ENCODE results near the gene SPOCK1.
"Not testable (repeated sequence)": the region's sequence is repeated elsewhere in the genome, so short reads cannot be mapped to it uniquely, and the experiment has no call there.

SPOCK1 gene

DNA sequence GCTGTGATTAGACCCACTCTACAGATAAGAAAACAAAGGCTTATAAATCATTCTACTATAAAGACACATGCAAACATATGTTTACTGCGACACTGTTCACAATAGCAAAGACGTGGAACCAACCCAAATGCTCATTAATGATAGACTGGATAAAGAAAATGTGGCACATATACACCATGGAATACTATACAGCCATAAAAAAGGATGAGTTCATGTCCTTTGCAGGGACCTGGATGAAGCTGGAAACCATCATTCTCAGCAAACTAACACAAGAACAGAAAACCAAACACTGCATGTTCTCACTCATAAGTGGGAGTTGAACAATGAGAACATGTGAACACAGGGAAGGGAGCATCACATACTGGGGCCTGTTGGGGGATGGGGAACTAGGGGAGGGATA lies 240.0 kb downstream of the SPOCK1 start:
- not testable (repeated sequence) for DNase-seq

DNA sequence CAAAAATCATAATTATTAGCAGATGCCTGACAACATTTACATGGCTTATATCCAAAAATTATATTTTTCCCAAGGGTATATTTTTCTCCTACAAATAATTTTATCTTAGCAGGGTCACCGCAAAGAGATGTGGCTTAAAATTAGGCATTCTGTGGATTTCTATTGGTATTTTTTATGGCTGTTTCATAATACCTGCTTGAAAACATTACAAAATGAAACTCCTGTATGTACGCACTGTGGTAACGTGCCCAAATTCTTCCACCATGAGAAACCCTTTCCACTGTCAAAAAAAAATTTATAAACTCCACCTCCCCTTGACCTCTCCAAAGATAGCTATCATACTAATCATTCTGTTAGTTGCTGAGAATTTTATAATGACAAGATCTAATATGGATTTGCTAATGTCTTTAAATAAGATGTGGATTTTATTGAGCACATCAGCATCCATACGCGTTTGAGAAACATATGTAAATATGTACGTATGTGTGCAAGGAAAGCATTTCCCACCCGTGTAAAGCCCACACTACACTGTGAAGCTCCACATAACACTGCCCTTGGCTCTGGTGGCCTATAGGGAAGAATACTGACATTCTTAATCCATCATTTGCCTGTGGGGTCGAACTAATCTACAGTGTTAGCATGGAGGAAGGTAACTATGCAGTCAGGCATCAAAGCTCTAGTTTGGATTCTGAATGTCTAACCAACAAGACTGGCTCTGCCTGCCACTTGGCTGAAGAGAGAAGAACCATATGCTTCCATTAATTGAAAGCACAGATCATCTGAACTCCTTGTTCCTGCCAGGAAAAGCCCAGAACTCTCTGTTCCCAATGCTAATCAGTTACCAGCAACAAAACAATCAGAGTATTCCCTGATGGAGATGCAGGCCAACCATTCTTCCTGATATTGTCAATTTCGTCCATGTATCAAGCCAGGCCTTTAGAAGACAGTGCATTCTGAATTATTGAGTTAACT lies 244.7 kb downstream of the SPOCK1 start:
- no peak for DNase-seq

DNA sequence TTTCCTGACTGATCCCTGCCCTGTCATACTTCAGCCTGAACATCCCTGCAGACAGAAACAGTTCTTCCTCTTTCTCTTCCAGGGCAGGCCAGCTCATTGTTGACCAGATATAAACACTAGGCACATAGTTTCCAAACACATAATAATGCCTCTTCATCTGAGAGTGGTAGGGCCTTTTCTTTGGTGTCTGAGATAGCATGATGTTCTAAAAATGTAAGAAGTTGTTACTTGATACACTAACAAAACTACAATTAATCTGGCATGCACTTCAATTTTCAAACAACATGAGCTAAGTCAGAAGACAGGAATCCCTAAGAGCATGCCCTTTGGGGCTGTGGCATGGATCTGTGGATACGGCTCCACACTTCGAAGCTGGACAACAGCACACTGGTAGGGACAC lies 246.6 kb downstream of the SPOCK1 start:
- no peak for DNase-seq

DNA sequence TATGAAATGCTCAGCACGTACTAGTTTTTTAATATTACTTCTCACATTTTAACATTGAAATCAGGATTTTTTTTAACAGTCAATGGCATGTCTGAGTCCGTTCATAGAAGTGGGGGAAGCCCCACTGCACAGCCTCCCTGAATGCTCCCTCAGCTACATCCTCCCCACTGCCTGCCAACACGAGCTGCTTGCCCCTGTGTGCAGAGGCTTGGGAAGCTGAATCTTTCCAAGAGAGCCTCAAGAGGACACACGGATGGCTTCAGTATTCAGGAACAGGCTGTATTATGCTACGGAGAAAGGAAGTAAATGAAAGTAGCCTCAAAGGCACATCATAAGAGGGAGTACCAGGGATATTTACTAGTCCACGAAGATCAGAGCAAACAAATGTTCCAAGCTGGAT lies 248.7 kb downstream of the SPOCK1 start:
- no peak for DNase-seq

DNA sequence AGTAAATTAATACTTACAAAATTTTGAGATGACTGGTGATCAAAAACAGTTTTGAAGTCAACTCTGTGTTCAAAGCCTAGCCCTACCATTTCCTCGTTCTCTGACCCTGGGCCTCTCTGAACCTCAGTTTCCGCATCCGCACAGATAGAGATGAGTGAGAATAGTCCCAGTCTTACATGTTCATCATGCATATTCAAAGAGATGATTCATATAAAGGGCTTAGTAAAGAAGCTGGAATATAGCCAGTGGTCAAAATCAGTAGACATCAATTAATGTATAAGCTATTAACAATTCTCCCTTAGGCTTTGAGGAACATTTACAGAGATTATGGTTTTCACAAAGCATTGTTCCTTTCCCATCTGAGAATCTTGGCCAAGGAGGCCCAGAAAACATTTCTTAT lies 250.6 kb downstream of the SPOCK1 start:
- DNase-seq: no peak

DNA sequence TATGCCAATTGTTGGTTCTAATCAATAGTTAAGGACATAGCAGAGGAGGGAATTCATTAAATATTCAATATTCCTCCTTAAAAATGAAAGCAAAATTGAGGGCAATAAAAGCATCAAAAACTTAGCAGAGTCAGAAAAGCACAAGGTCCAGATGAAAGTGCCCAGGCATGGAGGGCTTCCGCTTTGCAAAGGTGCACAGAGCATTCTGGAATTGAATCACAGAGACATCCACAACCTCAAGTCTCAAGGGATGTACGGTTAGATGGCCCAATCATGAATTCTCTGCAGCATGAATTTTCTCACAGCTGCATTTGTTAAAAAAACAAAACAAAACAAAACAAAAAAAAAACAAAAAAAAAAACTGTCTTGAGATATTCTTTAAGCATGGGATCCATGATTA lies 253.7 kb downstream of the SPOCK1 start:
- no peak for DNase-seq

DNA sequence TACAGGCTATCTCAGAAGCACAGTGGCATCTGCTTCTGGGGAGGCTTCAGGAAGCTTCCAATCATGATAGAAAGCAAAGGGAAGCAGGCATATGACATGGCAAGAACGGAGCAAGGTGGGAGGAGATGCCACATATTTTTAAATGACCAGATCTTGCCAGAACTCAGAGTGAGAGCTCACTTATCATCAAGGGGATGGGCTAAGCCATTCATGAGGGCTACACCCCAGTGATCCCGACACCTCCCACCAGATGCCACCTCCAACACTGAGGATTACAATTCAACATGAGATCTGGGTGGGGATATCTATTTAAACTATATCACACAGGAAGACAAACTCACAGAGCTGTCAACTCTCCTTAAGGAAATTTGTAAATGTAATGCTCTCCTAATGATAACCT lies 258.8 kb downstream of the SPOCK1 start:
- no peak for DNase-seq

DNA sequence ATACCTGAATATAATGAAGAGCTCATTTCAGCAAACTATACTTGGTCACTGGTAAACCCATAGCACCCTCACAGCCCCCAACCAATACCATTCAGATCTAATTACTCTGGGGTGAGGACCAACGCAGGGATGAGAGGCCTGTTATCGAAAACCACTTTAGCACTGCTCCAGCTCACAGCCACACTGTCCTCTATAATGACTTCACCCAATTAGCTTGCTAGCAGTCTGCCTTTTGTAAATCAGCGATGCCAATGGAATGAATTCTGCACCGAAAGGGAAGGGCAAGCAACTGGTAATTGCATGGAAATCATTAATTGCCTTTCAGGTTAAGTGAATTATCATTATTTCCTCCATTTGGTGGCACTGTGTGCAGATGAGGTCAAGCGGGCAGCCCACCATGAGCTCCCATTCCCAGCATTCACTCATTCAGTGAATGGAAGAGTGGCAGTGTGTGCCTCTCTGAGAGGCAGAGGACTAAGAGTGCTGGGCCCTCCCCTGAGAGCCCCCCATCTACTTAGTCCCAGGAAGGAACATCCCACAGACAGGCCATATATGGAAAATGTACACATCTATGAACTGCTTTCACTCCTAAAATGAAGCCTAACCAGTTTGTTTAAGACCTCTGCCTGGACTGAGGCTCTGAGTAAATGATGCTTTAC lies 262.1 kb downstream of the SPOCK1 start:
- no peak for DNase-seq

DNA sequence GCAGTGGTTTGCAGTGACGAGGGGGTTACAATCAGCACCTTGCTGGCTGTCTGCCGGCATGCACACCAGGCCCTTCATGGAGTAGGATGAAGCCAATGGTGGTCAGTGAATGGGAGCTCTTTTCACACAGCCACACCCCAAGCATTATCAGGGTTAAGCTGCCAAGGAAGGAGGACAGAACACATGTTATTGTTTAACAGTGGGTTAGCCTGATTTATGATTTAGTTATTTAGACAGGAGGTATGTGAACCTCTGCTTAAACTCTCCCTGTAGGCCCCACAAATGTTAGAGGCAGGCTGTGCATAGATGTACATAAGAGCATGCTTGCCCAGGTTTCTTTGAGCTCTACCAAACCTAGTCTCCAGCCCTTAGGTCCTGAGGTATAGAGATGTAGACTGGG lies 262.9 kb downstream of the SPOCK1 start:
- no peak for DNase-seq

DNA sequence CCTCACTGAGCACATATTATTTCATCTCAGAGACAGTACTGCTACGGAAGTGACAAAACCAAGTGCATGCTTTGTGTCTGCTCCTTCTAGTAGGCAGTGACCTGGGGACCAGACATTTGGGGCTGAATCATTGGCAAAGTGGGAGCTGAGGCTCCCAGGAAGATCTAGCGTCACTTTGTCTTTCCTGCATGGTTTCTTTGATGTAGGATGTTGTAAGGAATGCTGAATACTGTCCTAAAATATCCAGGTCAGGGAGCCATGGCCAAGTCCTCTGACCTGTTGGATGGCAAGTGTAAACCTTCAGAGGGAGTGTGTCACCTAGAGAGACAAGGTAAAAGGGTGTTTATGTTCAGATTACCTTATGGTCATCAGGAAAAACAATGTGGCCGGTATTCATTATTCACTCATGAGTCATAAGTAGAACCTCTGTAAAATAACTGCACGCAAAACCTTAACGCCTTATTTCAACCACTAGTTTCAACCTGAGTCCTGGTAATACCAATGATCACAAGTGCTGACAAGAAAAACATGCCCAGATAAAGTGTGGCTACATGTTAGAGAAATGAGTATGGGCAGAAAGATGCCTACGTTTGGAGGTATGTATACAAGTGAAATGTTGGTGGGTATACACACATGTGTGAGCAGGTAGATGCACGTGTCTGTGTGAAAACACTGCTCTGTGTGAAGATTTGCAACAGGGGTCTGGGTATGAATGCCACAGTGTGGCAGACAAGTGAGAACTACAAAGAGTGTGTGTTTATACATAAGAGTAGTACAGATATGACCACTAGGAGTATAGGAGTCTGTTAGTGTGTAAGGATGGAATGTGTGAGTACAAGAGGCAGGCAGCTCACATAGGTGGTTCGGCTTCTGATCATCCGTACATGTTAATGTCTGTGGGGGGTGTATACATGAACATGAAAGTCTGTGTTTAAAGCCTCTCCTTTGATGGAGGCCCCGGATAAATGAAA lies 263.9 kb downstream of the SPOCK1 start:
- no peak for DNase-seq

DNA sequence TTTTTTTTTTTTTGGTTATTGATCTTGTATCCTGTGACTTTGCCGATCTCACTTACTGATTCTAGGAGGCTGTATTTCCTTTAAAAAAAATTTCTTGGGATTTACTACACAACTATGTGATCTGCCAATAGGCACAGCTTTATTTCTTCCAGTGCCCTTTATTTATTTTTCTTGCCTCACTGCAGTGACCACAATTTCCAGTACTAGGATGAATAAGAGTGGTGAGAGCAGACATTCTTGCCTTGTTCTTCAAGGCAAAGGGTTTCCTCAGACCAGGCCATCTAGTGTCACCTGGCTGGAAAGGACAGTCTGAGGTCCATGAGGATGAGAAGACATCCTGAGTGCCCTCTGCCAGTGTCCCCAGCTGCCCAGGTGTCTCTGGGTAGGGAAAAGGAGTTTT lies 265.4 kb downstream of the SPOCK1 start:
- DNase-seq: no peak

DNA sequence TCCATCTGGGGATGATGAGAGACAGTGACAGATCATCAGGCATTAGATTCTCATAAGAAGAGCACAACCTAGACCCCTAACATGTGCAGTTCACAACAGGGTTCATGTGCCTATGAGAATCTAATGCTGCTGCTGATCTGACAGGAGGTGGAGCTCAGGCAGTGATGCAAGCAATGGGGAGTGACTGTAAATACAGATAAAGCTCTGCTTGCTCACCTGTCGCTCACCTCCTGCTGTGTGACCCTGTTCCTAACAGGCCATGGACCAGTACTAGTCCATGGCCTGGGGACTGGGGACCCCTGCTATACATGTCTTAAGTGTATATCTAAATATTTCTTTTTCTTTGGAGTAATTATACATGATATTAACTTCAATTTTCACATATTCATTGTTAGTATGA lies 265.8 kb downstream of the SPOCK1 start:
- not testable (repeated sequence) for DNase-seq

DNA sequence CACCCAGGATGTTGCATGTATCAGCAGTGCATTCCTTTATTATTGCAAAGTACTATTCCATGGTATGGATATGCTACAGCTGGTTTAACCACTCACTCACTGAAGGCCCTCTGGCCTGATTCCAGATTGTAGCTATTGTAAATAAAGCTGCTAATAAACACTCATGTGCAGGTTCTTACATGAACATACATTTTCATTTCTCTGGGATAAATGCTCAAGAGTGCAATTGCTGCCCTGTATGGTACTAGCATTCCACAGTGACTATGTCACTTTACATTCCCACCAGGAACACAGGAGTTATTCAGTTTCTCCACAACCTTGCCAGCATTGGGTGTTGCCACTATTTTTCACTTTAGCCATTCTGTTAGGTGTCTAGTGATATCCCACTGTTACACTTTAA lies 267.6 kb downstream of the SPOCK1 start:
- DNase-seq: no peak

DNA sequence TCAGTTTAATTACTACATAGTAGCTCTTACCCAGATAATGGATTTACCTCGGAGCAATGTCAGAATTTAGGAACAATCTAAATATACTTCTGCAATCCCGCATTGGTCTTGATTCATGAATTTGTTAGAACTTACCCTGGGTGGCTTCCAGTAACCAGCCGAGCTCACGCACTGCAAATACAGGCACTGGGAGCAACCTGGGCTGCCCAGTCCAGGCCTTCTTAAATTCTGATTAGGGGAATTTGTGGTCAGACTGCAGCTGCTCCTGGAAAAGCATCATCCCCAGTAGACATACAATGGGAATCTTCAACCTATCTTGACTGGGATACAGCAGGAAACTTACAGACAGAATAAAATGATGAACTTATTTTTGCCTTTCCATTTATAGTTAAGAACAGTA lies 270.3 kb downstream of the SPOCK1 start:
- no peak for DNase-seq

DNA sequence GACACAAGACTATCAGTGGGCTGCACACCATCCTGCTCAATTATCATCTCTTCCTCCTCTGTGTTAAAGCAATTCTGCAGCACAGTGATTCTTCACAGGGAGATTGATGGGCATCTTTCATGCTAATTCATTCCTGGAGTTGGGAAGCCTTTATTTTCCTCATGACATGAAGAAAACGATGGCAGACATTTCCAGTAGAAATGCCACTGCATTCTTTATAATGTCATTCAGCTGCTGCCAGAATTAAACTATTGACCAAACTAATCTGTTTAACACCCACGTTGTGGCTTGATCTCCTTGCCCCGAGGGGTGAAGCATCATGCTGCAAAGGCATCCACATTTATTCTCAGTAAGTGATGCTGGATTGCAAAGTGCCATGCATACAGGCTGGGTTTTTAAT lies 273.0 kb downstream of the SPOCK1 start:
- DNase-seq: no peak

DNA sequence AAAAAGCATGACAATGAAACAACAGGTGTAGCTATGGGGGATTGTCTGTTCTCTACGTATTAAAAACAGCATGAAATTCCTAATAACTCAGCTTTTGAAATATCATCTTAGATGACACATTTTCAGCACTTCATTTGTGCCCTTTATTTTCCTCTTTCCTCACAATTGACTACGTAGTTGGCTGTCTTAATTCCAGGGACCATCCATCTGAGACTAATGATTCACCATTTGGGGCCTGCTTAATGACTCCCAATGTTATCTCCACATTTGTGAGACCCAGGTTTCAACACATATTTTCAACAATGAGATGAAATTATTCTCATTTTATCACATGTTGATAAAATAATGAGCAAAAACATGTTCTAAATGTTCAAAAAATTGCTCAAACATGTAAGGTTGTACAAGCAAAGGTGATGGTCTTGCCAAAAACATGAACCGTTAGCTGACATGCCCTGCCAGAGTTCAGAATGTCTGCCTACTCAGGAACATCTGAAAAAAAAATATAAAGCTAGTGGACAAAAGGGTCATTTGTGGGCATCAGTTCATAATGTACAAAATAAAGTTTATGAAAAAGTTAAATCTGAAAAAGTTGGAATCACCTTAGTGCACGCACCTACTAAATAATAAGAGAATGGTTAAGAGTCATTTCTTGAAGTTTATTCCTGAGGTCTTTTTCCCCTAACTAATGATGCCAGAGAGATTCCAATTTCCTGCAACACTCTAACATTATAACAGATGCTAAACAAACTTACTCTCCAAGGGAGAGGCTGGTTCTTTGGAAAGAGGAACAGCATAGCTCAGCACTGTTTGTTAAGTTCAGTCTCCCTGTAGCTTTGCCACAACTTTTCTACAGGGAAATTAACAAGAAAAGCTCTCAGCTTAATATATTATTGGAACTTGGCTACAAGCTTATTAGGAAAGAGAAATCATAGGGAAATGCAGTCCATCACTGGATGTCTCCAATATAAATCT lies 275.5 kb downstream of the SPOCK1 start:
- DNase-seq: no peak

DNA sequence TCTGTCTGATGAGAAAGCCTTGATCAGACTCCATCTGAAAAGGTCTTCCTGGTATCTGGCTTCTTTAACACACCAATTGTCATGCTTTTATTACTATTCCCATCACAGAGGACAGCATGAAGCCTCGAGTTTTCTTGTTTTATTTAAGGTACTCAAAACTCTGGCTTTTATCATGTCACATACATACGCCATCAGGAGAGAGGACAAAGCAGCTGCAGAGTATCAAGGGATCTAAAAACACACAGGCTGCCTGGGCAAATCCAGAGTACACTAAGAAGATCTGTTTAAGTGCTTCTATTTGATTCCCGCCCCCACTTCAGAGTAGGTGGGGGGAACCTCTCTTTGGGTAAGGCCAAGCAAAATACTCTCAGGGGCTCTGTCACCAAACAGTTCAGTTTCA lies 277.2 kb downstream of the SPOCK1 start:
- no peak for DNase-seq

DNA sequence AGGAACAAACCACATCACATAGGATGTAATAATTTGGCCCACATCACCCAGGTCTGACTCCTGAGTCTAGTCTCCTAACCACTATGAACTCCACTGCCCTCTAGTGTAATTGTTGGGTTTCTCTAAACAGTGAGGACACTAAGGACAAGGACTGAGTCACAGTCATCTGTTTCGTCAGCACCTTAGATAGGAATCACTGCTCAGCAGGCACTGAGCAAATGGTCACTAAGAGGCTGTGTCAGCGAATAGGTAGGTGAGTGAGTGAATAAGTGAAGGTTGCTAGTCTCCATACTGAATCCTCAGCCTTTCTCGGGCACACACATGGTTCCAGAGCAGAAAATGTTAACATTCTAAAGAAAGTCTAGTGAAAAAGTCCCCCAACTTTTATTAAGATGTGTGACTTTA lies 278.6 kb downstream of the SPOCK1 start:
- no peak for DNase-seq

DNA sequence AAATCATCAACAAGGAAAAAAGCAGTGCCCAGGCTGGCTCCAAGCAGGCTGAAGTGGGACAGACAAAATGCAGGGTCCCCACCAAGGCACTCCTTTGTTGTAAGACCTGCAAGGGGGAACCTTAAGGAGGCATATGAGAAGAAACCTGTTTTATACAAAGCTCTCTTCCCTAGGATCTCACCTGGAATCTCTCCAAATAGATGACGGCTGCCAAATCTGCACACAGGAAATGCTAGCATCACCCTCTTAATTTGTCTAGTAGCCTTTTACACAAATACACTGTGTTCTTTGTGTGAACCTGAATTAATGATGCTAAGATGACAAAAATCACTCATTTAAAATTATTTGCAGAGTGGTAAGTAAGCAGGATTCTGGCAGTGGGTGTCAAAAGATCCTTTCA lies 280.2 kb downstream of the SPOCK1 start:
- DNase-seq: no peak

DNA sequence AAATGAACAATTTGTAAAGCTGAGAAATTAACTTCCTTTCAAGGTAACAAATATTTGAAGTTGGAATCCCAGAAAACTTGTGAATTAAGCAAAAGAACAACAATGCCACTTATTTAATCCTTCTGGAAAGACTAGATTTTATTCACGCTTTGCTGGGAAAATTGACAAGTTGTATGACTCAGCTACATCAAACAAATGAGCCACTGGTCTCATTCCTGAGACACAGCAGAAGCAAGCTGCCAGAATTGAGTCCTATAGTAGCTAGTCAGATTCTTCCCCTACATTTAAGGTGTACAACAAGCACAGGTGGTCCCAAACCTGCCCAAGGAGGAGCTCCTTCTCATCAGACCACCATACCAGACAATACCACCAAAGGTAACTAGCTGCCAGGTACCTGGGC lies 280.7 kb downstream of the SPOCK1 start:
- DNase-seq: no peak

DNA sequence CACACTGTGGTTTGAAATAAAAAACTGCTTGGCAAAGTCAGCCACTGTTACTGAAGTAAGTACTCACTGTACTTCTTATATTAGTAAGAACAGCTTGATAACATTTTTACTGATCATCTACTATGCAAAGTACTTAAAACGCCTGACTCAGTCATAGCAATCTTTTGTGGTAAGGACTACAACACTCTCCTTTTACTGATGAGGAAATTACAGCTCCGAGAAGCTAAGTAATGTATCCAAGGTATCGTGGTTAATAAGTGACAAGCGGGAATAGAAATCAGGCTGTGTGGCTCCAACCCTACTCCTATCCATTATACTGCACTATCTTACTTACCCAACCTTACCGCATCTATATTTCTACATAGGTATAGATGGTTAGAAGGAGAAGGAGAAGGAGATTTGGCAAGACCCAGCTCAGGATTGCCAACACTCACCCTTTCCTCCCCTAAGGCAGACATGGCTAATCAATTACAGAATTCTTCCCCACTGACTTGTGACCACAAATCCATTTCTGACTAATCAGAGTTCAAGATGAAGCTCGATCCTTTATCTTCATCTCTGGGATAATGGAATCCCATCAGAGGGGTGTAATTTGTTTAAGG lies 281.4 kb downstream of the SPOCK1 start:
- no peak for DNase-seq
